HFF-Myc (cell line): ENCODE measurements around the gene GPR3.
"Not testable (repeated sequence)": the region's sequence is repeated elsewhere in the genome, so short reads cannot be mapped to it uniquely, and the experiment has no call there.

Experiments used
- DNase-seq: peaks from one replicate; pipeline ENCODE4 v3.0.0-alpha.2; 2011; ENCODE audit warnings: low read depth; ENCODE audit errors: extremely low read depth
- H3K4me3 ChIP-seq: replicated peaks from 2 replicates; pipeline ENCODE4 v1.5.1; 2011; ENCODE audit warnings: low read depth, mild to moderate bottlenecking, control low read depth, low read length
- TF ChIP-seq, protein P1 (sequence below): IDR thresholded peaks from 2 replicates; pipeline ENCODE4 v1.5.1; 2012; ENCODE audit warnings: mild to moderate bottlenecking, low read depth, low read length, control low read depth; ENCODE audit errors: missing control alignments

The GPR3 gene

DNA sequence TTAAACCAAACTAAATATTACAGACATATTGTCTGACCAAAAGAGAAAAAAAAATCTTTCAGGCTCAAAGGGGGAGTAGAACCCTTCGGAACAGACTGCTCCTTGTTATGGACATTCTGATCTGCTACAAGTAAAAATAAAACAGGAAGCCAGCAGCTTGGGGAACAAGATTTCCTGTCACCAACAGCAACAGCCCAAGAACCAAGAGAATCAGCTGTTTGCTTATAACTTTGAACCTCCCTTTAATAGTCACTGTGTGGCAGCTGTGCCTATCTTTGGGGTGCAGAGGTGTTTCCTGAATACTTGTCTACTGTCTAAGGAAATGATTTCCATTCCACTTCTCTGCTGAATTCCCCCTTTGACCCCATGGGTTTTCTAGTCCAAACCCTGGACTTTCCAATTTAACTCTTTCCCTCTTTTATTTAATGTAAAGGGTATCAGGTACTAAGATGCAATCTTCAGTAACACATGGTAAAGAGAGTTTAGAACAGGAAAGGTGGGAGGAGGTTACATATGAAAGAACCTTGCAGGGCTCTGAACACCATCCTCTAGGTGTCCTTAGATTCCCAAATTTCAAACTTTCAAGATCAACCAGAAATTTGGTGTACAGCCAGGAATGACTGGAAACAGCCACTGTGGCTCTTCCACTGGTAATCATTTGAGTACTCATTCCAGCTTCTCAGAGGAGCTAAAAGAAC is 38.6 kb downstream of the GPR3 start:
- no peak for DNase-seq
- TF ChIP-seq, protein P1, sequence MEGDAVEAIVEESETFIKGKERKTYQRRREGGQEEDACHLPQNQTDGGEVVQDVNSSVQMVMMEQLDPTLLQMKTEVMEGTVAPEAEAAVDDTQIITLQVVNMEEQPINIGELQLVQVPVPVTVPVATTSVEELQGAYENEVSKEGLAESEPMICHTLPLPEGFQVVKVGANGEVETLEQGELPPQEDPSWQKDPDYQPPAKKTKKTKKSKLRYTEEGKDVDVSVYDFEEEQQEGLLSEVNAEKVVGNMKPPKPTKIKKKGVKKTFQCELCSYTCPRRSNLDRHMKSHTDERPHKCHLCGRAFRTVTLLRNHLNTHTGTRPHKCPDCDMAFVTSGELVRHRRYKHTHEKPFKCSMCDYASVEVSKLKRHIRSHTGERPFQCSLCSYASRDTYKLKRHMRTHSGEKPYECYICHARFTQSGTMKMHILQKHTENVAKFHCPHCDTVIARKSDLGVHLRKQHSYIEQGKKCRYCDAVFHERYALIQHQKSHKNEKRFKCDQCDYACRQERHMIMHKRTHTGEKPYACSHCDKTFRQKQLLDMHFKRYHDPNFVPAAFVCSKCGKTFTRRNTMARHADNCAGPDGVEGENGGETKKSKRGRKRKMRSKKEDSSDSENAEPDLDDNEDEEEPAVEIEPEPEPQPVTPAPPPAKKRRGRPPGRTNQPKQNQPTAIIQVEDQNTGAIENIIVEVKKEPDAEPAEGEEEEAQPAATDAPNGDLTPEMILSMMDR: no peak
- H3K4me3 ChIP-seq: no peak overlapping the region

DNA sequence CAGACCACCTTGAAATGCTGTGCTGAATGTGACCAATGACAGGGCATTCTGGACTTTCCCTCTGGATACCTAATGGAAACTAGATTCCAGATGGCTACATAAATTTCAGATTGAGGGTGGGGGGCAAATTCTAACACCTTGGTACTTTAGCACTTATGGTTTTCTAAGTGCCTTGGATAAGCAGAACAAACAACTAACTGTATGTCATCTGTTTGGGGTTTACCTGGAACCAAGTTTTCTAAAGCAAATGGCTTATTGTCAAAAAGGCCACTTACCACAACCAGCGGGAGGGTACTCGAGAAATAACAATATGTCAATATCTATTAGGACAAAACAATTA is 39.1 kb downstream of the GPR3 start:
- H3K4me3 ChIP-seq: no peak overlapping the region
- TF ChIP-seq, protein P1: no peak
- DNase-seq: no peak

DNA sequence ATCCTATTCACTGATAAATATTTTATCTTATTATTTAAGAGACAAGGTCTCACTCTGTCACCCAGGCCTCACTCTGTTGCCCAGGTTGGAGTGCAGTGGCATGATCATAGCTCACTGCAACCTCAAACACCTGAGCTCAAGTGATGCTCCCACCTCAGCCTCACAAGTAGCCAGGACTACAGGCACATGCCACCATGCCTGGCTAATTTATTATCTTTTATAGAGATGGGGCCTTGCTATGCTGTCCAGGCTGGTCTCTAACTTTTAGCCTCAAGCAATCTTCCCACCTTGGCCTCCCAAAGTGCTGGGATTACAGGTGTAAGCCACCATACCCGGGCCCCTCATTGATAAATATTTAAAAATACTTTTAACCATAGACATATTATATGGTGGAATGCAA is 40.3 kb downstream of the GPR3 start:
- not testable (repeated sequence) for DNase-seq, H3K4me3 ChIP-seq

DNA sequence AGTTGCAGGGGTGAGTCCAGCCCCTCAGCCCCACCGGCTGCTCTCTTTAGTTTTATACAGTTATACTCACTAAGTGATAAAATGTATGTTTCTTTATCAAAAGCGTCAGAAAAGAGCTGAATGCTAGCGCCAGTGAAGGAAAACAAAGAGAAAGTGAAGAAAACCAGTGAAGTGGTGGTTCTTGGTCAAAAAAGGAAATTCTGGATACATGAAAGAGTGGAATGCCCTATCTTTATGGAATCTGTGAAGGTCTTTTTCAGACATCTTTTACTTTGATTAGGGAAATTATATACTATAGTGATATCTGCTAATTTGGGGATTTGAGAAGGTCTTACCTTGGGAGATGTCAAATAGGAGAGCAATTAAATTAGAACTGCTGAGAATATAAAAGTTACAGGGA is 41.3 kb downstream of the GPR3 start:
- TF ChIP-seq, protein P1: no peak
- DNase-seq: no peak
- H3K4me3 ChIP-seq: no peak overlapping the region

DNA sequence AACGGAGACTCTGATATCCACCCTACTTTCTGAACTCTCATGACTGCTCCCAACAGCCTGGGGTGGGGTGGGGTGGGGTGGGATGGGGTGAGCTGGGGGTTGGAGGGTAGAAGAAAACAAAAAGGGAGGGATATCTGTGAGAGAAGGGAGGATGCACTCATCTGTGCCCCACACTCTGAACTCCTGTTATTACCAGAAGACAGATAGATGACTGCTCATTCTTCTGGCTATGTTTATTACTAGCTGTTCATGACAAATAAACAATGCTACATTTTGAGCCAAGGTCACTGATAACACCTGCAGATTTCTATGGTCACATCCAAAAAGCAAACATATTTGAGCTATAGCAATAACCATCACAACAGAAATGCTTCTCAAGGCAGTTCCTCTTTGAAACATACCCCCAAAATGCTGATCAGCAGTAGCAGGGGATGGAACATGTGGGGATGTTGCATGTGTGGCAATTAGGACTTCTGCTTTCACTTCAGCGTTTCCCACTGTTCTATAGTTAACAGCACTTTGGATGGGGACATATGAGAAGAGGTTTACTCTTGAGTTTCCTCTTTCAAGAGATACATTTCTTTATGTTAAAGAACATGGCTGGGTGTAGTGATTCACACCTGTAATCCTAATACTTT is 43.3 kb downstream of the GPR3 start:
- DNase-seq: no peak
- no peak overlapping the region for H3K4me3 ChIP-seq
- TF ChIP-seq, protein P1: no peak

DNA sequence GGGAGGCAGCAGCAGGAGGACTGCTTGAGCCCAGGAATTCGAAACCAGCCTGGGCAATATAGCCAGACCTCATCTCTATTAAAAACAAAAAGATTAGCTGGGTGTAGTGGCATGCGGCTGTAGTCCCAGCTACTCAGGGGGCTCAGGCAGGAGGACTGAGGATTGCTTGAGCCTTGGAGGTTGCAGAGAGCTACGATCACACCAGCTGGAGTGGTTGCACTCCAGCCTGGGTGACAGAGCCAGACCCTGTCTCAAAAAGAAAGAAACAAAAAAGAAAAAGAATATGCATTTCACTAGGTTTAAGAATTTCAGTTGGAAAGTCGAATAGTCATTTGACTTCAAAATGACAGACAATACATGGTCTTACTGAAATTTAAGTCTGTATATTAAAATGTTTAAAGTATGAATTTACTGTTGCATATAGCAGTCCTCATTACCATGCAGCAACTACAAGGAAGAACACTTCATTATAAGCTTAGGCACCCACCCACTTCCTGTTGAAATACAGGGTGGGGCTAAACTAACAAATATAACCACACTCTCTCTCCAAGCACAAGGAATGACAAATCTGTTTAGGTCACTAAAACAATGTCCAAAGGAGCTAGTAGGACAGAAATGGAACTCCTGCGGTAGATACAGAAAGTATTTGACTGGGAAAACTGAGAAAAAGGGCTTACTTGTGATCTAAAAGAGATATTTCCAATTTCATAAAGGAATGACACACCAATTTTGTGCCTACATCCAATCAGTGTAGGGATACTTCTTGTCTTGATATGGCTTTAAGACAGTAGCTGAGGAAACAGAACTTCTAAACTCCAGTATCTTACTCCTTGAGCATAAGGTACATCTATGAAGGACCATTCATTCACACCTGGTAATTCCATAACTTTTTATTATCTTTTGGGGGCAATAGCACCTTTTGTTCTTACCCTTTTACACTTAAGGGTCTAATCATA is 44.1 kb downstream of the GPR3 start:
- no peak for DNase-seq
- no peak overlapping the region for H3K4me3 ChIP-seq

More for the DNA sequence above, 44.1 kb downstream of the GPR3 start:
- TF ChIP-seq, protein P1: no peak
